CD1c-positive myeloid dendritic cell (primary cell): ENCODE data around the gene PRKCA.
"Not testable (repeated sequence)": the region's sequence is repeated elsewhere in the genome, so short reads cannot be mapped to it uniquely, and the experiment has no call there.

Source experiments
- DNase-seq: peaks from one replicate; pipeline ENCODE4 v3.0.0-alpha.2; 2016; ENCODE audit errors: extremely low spot score

PRKCA gene

DNA sequence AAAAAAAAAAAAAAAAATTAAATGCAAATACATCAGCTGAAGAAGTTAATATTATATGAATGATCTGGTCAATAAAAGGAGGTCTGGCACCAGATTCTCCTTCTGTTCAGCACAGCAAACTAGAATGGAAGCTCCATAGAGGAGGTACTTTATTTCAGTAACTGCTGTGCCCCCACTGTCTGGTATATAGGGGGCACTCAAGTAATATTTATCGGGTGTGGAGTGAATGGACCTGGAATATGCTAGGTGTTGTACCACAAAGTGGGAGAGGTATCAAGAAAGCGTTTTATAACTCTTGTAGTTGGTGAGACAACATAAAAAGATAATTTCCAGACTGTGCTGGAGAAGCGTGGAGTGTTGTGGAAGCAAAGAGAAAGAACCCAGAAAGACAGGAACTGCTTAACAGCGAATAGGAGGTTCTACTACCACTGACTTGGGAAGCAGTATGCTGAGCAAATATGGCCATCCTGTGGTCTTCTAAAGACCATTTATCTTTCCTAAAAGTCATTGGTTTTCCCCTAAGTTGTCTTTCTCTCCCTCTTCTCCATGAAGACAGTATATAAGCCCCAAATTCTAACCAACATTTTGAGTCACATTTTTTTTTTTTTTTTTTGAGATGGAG lies 12.2 kb upstream of the PRKCA start:
- DNase-seq = no peak

DNA sequence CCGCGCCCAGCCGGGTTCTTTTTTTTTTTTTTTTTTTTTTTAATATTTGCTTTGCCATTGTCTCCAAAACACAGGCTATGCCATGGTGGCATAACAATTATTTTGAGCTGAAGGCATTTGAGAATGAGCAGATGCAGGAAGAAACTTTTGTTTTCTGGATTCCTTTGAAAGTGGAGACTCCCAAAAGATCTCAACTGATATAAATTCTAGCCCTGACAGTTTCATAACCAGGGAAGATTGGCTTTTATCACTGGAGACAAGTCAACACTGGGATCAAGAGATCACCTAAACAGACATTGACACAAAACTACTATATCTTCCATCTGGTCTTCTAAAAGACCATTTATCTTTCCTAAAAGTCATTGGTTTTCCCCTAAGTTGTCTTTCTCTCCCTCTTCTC lies 10.1 kb upstream of the PRKCA start:
- DNase-seq = no peak

DNA sequence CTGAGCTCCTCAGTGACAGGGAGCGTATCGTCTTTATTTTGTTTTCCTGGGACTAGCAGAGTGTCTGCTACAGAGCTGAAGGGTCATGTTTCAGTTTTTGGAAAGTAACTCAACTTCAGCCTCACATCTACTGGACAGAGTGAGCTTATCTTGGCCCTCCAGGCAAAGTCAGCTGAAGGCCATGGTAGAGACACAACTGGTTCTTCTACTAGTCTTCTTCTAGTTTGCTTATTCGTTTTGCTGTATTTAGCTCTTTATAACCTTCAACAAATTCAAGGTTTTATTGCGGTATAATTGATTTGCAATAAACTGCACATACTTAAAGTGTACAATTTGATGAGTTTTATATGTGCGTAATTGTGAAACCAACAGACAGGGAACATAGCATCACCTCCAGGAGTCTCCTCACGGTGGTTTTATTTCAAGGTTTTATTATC lies 6.1 kb upstream of the PRKCA start:
- DNase-seq = no peak

DNA sequence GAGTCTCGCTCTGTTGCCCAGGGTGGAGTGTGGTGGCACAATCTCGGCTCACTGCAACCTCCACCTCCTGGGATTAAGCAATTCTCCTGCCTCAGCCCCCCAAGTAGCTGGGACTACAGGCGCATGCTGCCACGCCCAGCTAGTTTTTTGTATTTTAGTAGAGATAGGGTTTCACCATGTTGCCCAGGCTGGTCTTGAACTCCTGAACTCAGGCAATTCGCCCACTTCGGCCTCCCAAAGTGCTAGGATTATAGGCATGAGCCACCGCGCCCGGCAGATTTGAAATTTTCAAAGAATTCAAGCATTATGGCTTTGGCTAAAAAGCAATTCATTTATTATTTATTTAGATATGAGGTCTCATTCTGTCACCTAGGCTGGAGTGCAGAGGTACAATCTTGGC lies 5.0 kb upstream of the PRKCA start:
- not testable (repeated sequence) for DNase-seq

DNA sequence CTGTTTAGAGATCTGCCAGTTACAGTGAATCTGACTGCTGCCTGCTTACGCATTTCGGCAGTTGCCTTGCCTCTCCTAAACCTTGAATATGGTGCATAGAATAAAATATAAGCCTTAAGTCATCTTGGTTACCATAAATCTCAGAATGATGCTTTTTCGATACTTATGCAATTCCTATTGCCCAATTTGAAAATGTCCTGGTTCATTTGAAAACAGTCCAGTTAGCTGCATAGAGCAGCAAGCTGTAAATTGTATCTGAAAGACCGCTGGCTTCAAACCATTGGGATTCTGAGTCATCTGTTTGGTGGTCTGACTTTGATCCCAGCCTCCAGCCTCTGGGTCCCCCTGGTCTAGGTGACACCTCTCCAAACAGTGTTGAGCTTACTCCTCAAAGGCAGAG lies 2.7 kb upstream of the PRKCA start:
- DNase-seq = no peak

DNA sequence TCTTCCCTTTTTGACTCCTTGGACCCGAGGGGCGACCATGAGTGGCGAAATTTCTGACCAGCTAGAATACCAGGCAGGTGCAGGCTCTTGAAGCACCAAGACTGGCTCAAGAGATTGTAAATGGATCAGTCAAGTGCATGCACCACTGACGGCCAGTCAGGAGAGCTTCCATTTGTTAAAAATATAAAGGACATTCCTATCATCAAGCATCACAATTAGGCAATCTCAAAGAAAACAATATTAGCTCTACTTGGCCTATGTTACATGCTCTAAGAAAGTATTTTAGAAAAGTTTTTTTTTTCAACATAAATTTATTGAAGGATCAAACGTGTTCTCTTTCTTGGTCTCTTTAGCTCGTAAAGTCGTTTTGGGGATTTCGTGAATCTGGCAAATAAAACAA lies 1.5 kb upstream of the PRKCA start:
- DNase-seq = no peak

DNA sequence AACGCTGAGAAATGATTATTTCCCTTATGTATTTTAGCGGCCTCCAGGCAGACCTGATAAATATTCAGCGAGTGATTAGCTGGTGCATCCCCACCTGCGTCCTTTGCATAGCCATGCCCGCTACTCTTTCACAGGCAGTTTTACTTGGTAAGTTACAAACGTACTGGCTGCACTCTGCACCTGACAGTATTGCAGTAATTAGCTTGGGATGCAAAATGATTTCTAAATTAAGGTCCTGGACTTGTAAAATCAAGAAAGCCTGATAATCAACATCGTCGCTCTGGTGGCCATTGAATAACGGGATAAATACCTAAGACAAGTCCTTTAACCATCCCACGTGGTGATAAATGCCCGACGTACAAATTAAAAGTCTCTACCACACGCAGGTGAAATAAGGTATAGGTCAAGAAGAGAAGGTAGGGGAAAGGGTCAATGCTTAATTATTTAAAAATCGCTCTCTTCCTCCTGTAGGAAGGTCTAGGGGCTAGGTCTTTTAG lies 998 bp upstream of the PRKCA start:
- DNase-seq = no peak

DNA sequence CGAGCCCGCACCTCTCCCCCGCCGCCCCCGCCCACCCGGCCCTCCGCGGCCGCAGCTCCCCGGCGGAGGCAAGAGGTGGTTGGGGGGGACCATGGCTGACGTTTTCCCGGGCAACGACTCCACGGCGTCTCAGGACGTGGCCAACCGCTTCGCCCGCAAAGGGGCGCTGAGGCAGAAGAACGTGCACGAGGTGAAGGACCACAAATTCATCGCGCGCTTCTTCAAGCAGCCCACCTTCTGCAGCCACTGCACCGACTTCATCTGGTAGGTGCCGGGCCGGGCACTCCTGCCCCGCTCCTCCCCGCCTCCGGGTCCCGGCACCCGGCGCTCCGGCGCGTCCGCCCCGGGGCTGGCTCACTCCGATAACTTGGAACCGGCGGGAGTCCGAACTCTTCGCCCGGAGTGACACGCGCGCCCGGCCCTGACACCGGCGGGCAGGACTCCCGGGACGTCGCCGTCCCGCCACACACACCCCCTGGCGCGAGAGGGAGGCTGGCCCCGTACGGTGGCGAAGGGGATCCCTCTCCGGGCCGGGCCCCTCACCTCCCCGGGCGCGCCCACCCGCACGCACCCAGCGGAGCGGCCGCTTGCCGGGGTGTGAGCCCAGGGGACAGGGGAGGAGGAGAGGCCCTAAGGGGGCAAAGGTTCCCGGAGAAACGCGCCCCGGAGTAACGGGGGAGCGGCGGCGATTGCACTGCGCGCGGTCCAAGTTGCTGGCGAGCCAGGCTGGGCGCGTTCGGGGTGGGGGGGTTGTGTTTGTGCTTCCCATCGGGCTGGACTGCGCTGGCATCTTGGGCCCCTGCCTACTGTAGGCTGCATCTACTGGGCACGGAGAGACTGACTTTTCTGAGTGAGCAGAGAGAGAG lies 581 bp downstream of the PRKCA start:
- DNase-seq = peak; percentile 24

DNA sequence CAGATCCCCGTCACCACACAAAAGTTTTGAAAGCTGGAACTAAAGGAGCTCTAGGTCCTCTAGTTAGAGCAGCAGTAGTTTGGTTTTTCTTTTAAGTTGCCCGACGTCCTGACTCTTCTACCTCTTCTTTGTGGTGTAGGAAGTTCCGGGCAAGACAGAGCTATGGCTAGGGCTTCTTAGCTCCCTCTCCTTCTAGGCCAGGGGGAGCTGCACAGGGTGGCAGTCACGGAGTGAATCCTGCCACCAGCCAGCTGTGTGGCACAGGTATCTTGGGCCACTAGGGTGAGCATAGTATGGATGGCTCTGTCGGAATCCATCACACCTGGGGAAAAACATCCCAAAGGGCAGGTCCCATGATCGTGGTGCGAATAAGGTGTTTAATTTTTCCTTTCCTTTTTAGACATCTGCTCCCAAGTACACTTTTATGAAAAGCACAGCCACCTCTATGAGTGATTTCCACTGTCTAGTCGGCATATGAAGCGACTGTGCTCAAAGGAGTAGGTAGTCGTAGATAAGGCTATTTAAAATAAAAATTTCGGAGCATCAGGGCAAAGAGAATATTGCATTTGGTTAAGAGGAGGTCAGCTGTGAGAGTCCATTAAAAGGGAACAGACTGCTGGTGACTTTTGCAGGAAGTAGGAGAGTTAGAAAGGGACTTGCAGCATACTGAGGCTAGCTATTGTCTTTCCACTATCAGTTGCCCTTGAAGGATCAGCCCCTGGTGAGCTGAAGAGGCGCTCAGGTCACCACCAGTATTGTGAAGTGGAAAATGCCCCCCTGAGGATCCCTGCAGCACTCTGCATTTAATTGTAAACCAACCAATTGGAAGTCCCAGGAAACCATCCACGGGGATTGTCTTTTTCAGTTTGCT lies 2.1 kb downstream of the PRKCA start:
- peak; percentile 19 for DNase-seq

DNA sequence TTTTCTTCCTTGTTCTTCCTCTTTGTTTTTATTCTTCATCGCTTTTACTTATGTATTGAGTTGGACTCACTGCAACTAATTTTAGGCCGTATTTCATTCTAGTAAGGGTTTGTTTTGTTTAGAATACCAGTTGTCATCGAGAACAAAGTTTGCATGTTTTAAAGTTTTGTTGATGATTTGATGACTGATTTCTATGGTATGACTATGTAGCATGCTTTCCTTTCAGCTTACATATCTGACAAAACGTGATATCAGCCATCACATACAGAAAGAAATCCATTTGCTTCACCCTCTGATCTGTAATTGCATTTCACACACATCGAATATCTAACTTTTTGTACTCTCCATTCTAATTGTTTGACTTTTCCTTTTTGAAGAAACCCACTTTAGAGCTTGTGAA lies 4.0 kb downstream of the PRKCA start:
- DNase-seq = no peak

DNA sequence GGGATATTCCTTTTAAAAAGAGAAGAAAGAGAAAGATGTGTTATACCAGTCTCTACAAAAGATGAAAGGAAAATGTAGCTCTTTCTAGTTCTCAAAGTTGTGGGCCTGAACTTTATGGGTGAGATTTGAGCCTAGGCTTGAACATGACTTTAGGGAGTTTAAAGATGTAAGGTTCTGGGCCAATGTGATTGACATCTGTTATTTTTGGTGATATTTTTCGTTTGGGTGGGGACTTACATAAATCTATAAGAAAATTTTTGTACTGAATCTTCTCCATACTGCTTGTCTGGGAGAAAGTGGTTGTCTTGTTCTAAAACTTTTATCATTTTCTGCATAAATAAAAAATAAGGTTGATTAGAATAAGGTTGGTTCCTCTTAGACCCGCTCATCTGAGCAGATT lies 4.8 kb downstream of the PRKCA start:
- no peak for DNase-seq

DNA sequence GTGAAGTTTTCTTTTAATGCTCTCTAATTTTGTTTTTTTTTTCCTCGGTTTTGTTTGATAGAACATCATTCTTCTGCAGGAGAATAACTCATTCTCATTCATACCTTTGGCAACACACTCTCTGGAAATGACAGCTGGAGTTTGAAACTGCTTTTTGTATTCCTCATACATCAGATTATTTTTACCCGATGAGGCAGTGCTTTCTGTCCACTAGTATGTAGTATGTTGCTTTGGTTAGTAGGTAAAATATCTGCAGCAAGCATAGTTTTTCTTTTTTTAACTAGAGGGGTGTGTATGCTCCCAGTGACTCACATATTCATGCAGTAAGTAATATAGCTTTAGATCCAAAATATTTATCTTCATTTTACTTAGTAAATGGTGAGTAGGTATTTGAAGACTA lies 6.4 kb downstream of the PRKCA start:
- no peak for DNase-seq

DNA sequence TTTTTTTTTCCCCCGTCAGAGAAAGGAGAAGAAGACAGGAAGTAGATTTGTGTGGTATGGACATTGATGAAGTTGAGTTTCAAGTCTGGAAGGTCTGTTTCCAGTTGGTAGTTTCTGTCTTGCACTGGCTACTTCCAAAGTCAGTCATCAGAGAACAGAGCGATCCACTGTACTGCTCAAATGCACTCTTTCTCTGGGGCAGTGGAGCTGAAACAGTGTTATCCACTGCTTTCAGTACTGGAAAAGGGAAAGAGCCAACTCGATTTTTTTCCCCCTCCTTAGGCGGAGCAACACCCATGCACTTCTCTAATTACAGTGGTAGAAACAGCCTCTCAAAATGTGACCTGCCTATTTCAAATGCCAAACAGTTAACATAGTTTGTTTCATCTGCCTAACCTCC lies 7.4 kb downstream of the PRKCA start:
- DNase-seq = no peak

DNA sequence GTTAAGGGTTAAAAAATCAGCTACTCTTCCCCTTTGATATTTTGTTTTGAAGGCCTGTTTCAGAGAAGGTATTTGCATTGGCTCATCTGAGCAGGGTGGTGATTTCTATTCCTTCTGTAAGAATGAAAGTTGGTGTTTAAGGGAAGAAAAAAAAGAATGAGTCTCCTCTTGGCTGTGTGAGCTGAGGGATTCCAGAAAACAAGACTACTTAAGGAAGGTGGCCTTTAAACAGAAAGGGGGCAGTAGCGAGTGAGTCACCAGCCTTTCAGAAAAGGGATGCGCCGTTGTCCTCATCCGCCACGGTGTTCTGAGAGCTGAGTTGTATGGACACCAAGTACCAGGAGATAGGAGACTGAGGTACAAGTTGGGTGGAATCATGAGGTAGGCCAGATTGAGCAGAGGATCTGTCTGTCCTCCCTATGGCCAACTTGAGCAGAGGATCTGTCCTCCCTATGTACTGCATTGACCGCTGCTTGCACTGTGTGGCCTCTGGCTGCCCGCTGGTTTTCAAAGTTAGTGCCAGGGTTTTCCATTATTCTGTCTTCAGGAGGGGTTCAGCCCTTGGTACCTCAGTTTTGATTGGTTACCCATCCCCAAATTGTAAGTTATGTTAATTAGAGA lies 8.2 kb downstream of the PRKCA start:
- DNase-seq = no peak

DNA sequence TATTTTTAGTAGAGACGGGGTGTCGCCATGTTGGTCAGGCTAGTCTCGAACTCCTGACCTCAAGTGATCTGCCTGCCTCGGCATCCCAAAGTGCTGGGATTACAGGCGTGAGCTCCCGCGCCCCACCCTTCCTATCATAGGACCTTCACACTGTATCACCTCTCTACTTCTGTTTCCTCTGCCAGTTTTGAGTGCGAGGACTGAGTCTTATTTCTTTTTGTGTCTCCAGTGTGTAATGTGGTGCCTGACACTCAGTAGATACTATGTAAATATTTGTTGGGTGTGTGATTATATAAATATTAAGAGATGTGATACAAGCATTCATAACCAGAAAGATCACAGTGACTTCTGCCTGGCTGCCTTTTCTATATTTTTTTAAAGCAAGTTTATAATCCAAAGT lies 10.5 kb downstream of the PRKCA start:
- DNase-seq = no peak

DNA sequence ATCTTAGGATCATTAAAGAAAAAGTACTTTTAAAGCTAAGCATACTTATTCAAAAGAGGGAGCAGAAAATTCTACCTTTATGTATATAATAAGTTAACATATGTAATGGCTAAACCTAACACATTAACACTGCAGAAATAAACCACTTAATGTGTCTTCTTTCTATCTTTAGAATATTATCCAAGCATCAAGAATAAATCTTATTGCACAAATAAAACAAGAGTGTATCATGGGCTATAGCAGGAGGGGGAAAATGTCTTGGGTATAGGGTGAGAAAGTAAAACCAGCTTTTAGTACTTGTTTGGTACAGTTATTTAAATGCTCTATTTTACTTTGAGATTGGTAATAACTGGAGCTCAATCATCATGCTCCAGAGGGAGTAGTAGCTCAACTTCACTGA lies 10.9 kb downstream of the PRKCA start:
- DNase-seq = no peak

DNA sequence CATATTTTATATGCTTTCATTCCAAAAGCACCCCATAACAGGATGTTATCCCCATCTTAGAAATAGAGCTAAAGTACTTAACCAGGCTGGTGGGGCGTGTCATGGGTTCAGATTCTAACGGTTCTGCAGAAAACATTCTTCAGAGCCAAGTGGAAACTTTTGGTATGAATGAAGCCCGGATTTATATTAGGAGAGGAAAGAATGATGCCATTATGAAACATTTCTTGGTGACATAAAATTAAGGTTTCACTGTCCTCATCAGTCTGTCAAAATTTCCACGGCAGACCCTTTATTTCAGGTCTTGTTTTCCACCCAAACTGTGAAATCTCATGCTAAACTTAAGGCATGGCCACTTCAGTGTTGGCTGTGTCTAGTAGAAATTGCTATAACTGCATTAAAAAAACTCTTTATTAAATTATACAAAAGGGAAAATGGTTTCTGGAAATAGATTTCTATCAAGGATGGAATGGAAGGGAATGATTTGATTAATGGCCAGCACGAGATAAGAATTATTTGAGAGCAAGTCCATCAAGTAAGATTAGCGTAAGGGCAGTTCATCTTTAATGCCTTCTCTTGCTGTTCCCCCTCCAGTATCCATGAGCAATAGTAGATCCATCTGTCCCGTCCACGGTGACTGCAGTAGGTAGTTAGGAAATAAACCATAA lies 11.7 kb downstream of the PRKCA start:
- no peak for DNase-seq

DNA sequence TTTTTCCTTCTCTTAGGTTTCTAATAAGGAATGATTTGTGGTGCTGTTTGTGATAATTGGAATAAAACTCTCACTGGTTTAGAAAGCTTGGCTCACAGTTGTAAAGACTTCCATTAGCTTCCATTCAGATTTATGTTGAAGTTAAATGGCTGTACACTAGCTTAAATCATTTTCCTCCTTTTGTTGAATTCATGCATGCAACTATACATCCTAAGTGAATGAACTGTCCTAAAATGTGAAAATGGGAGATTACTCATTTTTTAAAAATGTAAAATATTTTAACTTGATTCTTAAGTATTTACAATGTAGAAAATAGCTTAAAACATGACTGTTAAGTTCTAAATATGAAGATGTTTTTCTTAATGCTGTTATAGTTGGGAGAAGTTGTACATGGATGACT lies 15.2 kb downstream of the PRKCA start:
- DNase-seq = no peak

DNA sequence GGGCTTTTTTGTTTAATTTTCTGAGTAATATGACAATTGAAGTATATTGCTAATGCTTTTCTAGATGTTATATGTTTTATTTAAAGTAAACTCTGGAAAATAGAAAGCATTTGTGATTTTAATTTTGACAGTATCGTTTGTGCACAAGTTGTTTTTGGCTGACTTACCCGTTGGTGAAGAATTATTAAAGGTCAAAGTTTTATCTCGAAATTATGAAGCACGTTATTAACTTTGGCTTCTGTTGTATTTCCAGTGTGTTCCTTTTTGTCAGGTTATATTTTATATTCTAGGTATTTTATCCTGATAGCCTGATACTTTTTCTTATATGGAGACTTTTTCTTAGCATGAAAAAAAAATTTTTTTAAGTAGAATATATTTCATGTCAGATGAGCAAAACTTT lies 16.8 kb downstream of the PRKCA start:
- no peak for DNase-seq

DNA sequence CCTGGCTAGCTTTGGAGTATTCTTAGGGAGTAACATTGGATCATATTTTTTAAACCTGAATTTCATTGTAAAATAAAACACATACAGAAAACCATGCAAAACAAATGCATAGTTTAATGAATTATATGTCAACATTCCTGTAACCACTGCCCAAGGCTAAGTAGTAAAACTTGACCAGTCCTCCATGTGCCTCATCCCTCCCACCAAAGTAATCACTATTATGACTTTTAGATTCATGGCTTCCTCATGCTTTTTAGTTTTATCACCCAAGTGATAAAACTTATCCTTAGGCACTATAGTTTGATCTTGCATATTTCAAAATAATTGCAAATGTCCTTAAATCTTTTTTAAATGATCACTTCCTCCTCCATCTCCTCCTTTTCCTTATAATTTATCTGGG lies 20.4 kb downstream of the PRKCA start:
- DNase-seq = no peak

DNA sequence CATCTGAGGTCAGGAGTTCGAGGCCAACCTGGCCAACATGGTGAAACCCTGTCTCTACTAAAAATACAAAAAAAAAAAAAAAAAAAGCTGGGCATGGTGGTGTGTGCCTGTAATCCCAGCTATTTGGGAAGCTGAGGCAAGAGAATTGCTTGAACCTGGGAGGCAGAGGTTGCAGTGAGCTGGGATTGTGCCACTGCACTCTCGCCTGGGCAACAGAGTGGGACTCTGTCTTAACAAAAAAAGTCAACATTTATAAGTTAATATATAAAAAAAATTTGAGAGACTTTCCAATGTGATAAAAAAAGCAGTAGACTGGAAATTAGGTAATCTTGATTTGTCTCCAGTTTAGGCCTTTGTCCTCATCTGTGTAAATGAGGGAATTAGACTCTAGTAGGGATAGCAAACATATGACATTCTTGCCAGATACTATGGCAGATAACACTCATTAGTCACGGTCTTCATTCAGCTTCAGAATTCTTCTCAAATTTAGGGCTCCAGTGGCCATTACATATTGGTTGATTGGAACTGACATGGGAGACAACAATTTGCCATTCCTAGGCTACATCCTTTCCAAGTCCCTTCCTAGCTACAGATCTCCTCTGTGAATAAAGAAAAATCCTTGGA lies 22.1 kb downstream of the PRKCA start:
- DNase-seq = not testable (repeated sequence)
